ENCODE data around the gene RBP3.

DNA sequence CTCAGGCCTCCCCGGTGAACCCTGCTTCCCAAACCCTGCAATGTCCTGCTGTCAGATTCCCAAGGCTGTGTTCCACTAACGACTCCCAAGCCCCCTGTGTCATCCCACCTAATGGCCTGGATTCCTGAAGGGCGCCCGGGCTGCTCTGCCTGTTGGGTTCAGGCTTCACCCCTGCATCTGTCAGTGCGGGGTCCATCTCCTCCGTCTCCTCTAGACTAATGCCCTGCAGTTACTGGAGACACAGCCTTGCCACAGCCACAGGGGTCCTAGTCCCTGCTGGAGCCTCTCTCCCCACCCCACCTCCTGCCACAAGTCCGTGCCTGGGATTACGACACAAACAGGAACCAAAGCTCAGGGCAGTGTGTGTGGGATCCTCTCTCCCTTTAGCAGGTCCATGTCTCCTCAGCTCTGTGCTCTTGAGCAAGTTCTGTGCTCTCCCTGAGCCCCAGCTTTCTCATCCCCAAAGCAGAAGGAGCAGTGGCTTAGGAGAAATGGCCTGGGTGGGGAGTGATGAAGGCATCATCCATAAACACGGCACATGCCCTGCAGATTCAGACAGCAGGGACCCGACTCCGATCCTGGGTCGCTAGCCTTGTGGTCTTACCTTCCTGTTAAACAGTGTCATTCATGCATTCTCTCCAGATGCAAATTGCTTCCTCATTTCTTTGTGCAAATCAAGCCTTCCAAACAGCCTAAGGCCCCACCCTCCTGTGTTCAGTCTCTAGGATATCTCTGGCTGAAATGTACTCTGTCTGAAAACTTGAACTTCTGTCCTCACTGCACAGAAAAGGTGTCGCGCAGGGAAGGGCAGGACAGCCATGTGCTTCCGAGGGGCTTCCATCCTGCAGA, 8.2 kb upstream of the RBP3 start:
- no peak for TF ChIP-seq POLR2A (IDR thresholded peaks at IDR 0.05)
- TF ChIP-seq, protein P1, sequence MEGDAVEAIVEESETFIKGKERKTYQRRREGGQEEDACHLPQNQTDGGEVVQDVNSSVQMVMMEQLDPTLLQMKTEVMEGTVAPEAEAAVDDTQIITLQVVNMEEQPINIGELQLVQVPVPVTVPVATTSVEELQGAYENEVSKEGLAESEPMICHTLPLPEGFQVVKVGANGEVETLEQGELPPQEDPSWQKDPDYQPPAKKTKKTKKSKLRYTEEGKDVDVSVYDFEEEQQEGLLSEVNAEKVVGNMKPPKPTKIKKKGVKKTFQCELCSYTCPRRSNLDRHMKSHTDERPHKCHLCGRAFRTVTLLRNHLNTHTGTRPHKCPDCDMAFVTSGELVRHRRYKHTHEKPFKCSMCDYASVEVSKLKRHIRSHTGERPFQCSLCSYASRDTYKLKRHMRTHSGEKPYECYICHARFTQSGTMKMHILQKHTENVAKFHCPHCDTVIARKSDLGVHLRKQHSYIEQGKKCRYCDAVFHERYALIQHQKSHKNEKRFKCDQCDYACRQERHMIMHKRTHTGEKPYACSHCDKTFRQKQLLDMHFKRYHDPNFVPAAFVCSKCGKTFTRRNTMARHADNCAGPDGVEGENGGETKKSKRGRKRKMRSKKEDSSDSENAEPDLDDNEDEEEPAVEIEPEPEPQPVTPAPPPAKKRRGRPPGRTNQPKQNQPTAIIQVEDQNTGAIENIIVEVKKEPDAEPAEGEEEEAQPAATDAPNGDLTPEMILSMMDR (IDR thresholded peaks at IDR 0.05 in 8 of 11, conservative IDR thresholded peaks at IDR 0.05 in 3 of 11) = no peak
- no peak for TF ChIP-seq POLR2AphosphoS5 (IDR thresholded peaks at IDR 0.05)
